NOMO-1 treated with dmso at 0.1 percent for 144 hours (cell line): ENCODE data around the gene SSRP1.
A peak's percentile ranks its signal among the peaks of the same experiment; 100 is the strongest.
"Not testable (repeated sequence)": the region's sequence is repeated elsewhere in the genome, so short reads cannot be mapped to it uniquely, and the experiment has no call there.

ENCODE experiments used
- DNase-seq: peaks from one replicate; lab custom pipeline; 2025; ENCODE audit not compliant: unreplicated experiment; lab: John Stamatoyannopoulos, UW

Gene SSRP1

GRCh38 chr11:57335343-57336110 lies at the start of gene SSRP1:
Gene SSRP1 (minus strand): TSS chr11:57335892. CDS start chr11:57335121, 771 bp downstream.
- DNase-seq: peak; percentile 87

- no peak for DNase-seq
These were observed 45.3 kb upstream of the SSRP1 start, which contains the start of gene PRG3 for GRCh38 chr11:57380975-57381374. Gene PRG3 (minus strand): TSS chr11:57381150. CDS start chr11:57380708, 442 bp downstream.

GRCh38 chr11:57379732-57380131 lies 44.0 kb upstream of the SSRP1 start:
- DNase-seq: no peak

- DNase-seq: no peak
These were observed 42.5 kb upstream of the SSRP1 start for GRCh38 chr11:57378186-57378585.

GRCh38 chr11:57377107-57377506 lies 41.4 kb upstream of the SSRP1 start:
- no peak for DNase-seq

GRCh38 chr11:57376095-57377090 lies 40.7 kb upstream of the SSRP1 start:
- DNase-seq: no peak

- DNase-seq: no peak
These were observed 39.8 kb upstream of the SSRP1 start for GRCh38 chr11:57375490-57375889.

- no peak for DNase-seq
These were observed 39.3 kb upstream of the SSRP1 start for GRCh38 chr11:57374966-57375365.

GRCh38 chr11:57373146-57373545 lies 37.5 kb upstream of the SSRP1 start:
- DNase-seq: no peak

GRCh38 chr11:57370941-57371340 lies 35.2 kb upstream of the SSRP1 start:
- no peak for DNase-seq

GRCh38 chr11:57370251-57370650 lies 34.6 kb upstream of the SSRP1 start:
- no peak for DNase-seq

GRCh38 chr11:57368845-57369232 lies 33.1 kb upstream of the SSRP1 start:
- no peak for DNase-seq

- DNase-seq: no peak
These were observed 32.6 kb upstream of the SSRP1 start for GRCh38 chr11:57368106-57368844.

- DNase-seq: no peak
These were observed 29.4 kb upstream of the SSRP1 start for GRCh38 chr11:57364851-57365660.

GRCh38 chr11:57363131-57364080 lies 27.7 kb upstream of the SSRP1 start:
- no peak for DNase-seq

GRCh38 chr11:57361926-57362325 lies 26.2 kb upstream of the SSRP1 start:
- DNase-seq: no peak

GRCh38 chr11:57361420-57361819 lies 25.7 kb upstream of the SSRP1 start:
- not testable (repeated sequence) for DNase-seq

GRCh38 chr11:57360991-57361390 lies 25.3 kb upstream of the SSRP1 start:
- DNase-seq: no peak
